ENCODE measurements around the gene MRPL50. TPM values are rescaled to one million over a fixed set of nuclear protein-coding genes. Genes with fewer than 3 reads are reported as not detected.

MRPL50 gene
- total RNA-seq, 1 donor from 2014 or later: 10.2 TPM

DNA sequence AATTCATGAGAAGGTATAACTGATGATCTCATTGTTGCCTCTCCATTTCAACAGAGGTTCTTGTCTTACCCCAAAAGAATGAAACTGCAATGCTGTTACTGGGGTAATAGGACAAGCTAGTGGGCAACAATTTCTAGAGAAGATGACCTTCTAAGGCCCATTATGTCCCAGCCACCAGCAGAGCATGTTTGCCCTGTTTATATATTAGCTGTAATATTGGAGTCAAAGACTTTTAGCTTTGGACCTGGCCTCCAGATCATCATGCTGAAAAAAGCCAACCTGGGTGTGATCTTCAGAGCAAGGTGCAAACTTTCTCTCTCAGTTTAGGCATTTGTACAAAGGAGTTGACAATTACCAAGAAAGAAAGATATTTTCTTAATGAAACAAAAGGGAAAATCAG is 33.8 kb upstream of the MRPL50 start:
- H3K4me3 ChIP-seq (ENCODE audit: low read depth, low read length): no peak overlapping the region
- TF ChIP-seq CTCF (conservative IDR thresholded peaks at IDR 0.05; ENCODE audit: low read depth, low read length): no peak

GRCh38 chr9:101429736-101430135 is 31.3 kb upstream of the MRPL50 start:
- no peak for TF ChIP-seq CTCF (conservative IDR thresholded peaks at IDR 0.05; ENCODE audit: low read depth, low read length)
- H3K4me3 ChIP-seq (ENCODE audit: low read depth, low read length): no peak overlapping the region
- no peak for DNase-seq (ENCODE audit: low read depth)

More for the DNA sequence above, 33.8 kb upstream of the MRPL50 start:
- no peak for DNase-seq (ENCODE audit: low read depth)

GRCh38 chr9:101428909-101429308 is 30.5 kb upstream of the MRPL50 start:
- H3K4me3 ChIP-seq (ENCODE audit: low read depth, low read length): no peak overlapping the region
- TF ChIP-seq CTCF (conservative IDR thresholded peaks at IDR 0.05; ENCODE audit: low read depth, low read length): no peak
- no peak for DNase-seq (ENCODE audit: low read depth)

GRCh38 chr9:101427957-101428655 is 29.7 kb upstream of the MRPL50 start:
- DNase-seq (ENCODE audit: low read depth): no peak
- no peak overlapping the region for H3K4me3 ChIP-seq (ENCODE audit: low read depth, low read length)
- TF ChIP-seq CTCF (conservative IDR thresholded peaks at IDR 0.05; ENCODE audit: low read depth, low read length): no peak

GRCh38 chr9:101427358-101427757 is 28.9 kb upstream of the MRPL50 start:
- no peak overlapping the region for H3K4me3 ChIP-seq (ENCODE audit: low read depth, low read length)
- no peak for DNase-seq (ENCODE audit: low read depth)
- TF ChIP-seq CTCF (conservative IDR thresholded peaks at IDR 0.05; ENCODE audit: low read depth, low read length): no peak

- TF ChIP-seq CTCF (conservative IDR thresholded peaks at IDR 0.05; ENCODE audit: low read depth, low read length): no peak
Observed at GRCh38 chr9:101421653-101422065, 23.2 kb upstream of the MRPL50 start.

GRCh38 chr9:101419863-101420262 is 21.4 kb upstream of the MRPL50 start:
- DNase-seq (ENCODE audit: low read depth): no peak
- H3K4me3 ChIP-seq (ENCODE audit: low read depth, low read length): no peak overlapping the region
- TF ChIP-seq CTCF (conservative IDR thresholded peaks at IDR 0.05; ENCODE audit: low read depth, low read length): no peak

More at GRCh38 chr9:101421653-101422065, 23.2 kb upstream of the MRPL50 start:
- DNase-seq (ENCODE audit: low read depth): no peak
- H3K4me3 ChIP-seq (ENCODE audit: low read depth, low read length): no peak overlapping the region
